HFF-Myc (cell line): ENCODE measurements around the gene ZNF322.

Source experiments
- DNase-seq: peaks from one replicate; pipeline ENCODE4 v3.0.0-alpha.2; 2011; ENCODE audit warnings: low read depth; ENCODE audit errors: extremely low read depth
- H3K4me3 ChIP-seq: replicated peaks from 2 replicates; pipeline ENCODE4 v1.5.1; 2011; ENCODE audit warnings: low read depth, mild to moderate bottlenecking, control low read depth, low read length
- CTCF ChIP-seq: IDR thresholded peaks from 2 replicates; pipeline ENCODE4 v1.5.1; 2012; ENCODE audit warnings: mild to moderate bottlenecking, low read depth, low read length, control low read depth; ENCODE audit errors: missing control alignments

The ZNF322 gene

DNA sequence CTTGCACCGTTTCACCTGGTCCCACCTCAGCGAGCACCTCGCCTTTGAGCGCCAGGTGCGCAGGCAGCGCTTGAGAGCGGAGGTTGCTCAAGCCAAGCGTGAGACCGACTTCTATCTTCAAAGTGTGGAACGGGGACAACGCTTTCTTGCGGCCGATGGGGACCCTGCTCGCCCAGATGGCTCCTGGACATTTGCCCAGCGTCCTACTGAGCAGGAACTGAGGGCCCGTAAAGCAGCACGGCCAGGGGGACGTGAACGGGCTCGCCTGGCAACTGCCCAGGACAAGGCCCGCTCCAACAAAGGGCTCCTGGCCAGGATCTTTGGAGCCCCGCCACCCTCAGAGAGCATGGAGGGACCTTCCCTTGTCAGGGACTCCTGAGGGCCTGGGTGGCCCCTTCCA, 61.3 kb downstream of the ZNF322 start:
- TF ChIP-seq CTCF, result no peak
- DNase-seq, result no peak
- H3K4me3 ChIP-seq, result peak overlapping the region; percentile 75

GRCh38 chr6:26597821-26598220, 61.7 kb downstream of the ZNF322 start:
- TF ChIP-seq CTCF, result no peak
- H3K4me3 ChIP-seq, result peak overlapping the region; percentile 75
- DNase-seq, result no peak

DNA sequence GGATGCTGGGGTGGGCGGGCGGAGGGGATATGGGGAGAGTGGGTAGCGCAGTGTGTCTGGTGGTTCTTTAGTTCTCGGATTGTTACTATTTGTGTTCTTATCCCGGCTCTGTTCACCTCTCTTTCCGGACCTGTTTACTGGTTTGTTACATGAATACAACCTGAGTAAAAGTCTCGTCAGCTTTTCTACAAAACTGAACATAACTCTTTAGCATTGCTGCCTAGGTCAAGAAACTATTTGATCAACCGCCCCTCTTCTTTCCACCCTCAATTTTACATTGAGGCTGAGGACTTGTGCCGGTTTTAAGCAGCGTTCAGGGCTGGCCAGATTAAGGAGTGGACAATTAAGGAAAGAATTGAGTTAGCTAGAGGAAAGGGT, 62.2 kb downstream of the ZNF322 start:
- no peak for TF ChIP-seq CTCF

GRCh38 chr6:26596579-26597388, 62.8 kb downstream of the ZNF322 start, which contains the start of gene ABT1:
TSS of gene ABT1 (plus strand) at chr6:26596953. CDS start at chr6:26596983, 30 bp downstream.
- TF ChIP-seq CTCF, result no peak
- peak within 1 kb of the TSS; percentile 75 for H3K4me3 ChIP-seq

More for the DNA sequence above, 62.2 kb downstream of the ZNF322 start:
- H3K4me3 ChIP-seq, result peak overlapping the region; percentile 75
- DNase-seq, result no peak

GRCh38 chr6:26595669-26596269, 63.8 kb downstream of the ZNF322 start:
- peak overlapping the region; percentile 75 for H3K4me3 ChIP-seq
- peak; percentile 71 for DNase-seq
- TF ChIP-seq CTCF, result peak; percentile 95

More at GRCh38 chr6:26596579-26597388, 62.8 kb downstream of the ZNF322 start, which contains the start of gene ABT1:
- peak; percentile 95 for DNase-seq

GRCh38 chr6:26594730-26595632, 64.6 kb downstream of the ZNF322 start:
- TF ChIP-seq CTCF, result no peak
- H3K4me3 ChIP-seq, result peak overlapping the region; percentile 75
- DNase-seq, result peak; percentile 79
